ENCODE data around the gene LRMDA. TPM values are rescaled to one million over a fixed set of nuclear protein-coding genes. Genes with fewer than 3 reads are reported as not detected.

LRMDA gene
- polyA plus RNA-seq, 3 donors, result 39.8 to 59.6 (median 56.4) TPM

GRCh38 chr10:75809003-75809402 lies 377.6 kb downstream of the LRMDA start:
- H2AFZ ChIP-seq (ENCODE audit: insufficient read depth, low read depth, low read length, poor library complexity, severe bottlenecking), result no peak overlapping the region
- Mint-ChIP-seq H3K9me3 (peaks cover 0 to 2% (median 0%) of the 10 kb centered on the region in 7 donors), H3K4me3 (no peak overlapping the region), H3K27ac (peak overlapping the region in 1 of 7 donors; percentile 12), H3K36me3 (peaks cover 5 to 8% of the 10 kb centered on the region in 2 donors), H3K4me1 (peaks cover 4% of the 10 kb centered on the region), H3K27me3 (ENCODE audit: low read depth in 3 of 3) (peaks cover 0 to 3% (median 0%) of the 10 kb centered on the region in 3 donors)
- no peak overlapping the region for H3K4me2 ChIP-seq (replicated peaks; ENCODE audit: extremely low read depth, low read length, poor library complexity, severe bottlenecking)
- 100% methylated on average over 1 of the region's 3 CpGs for whole genome bisulfite sequencing (ENCODE audit: insufficient coverage)
- no peaks in the 10 kb centered on the region for H3K4me1 ChIP-seq (ENCODE audit: control insufficient read depth in 1 of 2, insufficient read depth in 2 of 2, low read length in 2 of 2)
- intact Hi-C loops (cut with micrococcal nuclease), result no loop called here
- no peak for TF ChIP-seq CTCF (IDR thresholded peaks at IDR 0.05)
- H3K4me3 ChIP-seq (replicated peaks in 1 of 3; ENCODE audit: low read depth in 2 of 3, low read length in 3 of 3), result no peak overlapping the region
- H3K27me3 ChIP-seq (ENCODE audit: control insufficient read depth in 2 of 2, insufficient read depth in 2 of 2, low read length in 2 of 2), result no peaks in the 10 kb centered on the region
- H3K36me3 ChIP-seq (replicated peaks in 1 of 2; ENCODE audit: control insufficient read depth in 1 of 2, insufficient read depth in 2 of 2, low read length in 2 of 2), result peaks cover 0 to 2% of the 10 kb centered on the region in 2 donors
- no peaks in the 10 kb centered on the region for H3K79me2 ChIP-seq (ENCODE audit: insufficient read depth, low read length)
- no peaks in the 10 kb centered on the region for H3K9me3 ChIP-seq (replicated peaks in 1 of 2; ENCODE audit: control insufficient read depth in 1 of 2, insufficient read depth in 1 of 2, low read length in 2 of 2)
- H3K27ac ChIP-seq (ENCODE audit: low read depth in 1 of 2, low read length in 2 of 2), result no peak overlapping the region
- peaks cover 4% of the 10 kb centered on the region for H4K20me1 ChIP-seq (ENCODE audit: insufficient read depth, low read length)
- no peak overlapping the region for H3K9ac ChIP-seq (ENCODE audit: insufficient read depth, low read length, poor library complexity, severe bottlenecking)
- DNase-seq, result no peak

- H3K9me3 Mint-ChIP-seq, result peaks cover 0 to 6% (median 2%) of the 10 kb centered on the region in 7 donors
- Histone ChIP-seq H3K27me3 (ENCODE audit: control insufficient read depth in 2 of 2, insufficient read depth in 2 of 2, low read length in 2 of 2) (no peaks in the 10 kb centered on the region), H4K20me1 (ENCODE audit: insufficient read depth, low read length) (no peaks in the 10 kb centered on the region), H3K27ac (ENCODE audit: low read depth in 1 of 2, low read length in 2 of 2) (no peak overlapping the region), H3K79me2 (ENCODE audit: insufficient read depth, low read length) (no peaks in the 10 kb centered on the region), H3K9ac (ENCODE audit: insufficient read depth, low read length, poor library complexity, severe bottlenecking) (no peak overlapping the region), H3K36me3 (replicated peaks in 1 of 2; ENCODE audit: control insufficient read depth in 1 of 2, insufficient read depth in 2 of 2, low read length in 2 of 2) (peaks cover 0 to 16% of the 10 kb centered on the region in 2 donors), H2AFZ (ENCODE audit: insufficient read depth, low read depth, low read length, poor library complexity, severe bottlenecking) (no peak overlapping the region), H3K4me1 (ENCODE audit: control insufficient read depth in 1 of 2, insufficient read depth in 2 of 2, low read length in 2 of 2) (no peaks in the 10 kb centered on the region), H3K9me3 (replicated peaks in 1 of 2; ENCODE audit: control insufficient read depth in 1 of 2, insufficient read depth in 1 of 2, low read length in 2 of 2) (no peaks in the 10 kb centered on the region), H3K4me3 (replicated peaks in 1 of 3; ENCODE audit: low read depth in 2 of 3, low read length in 3 of 3) (no peak overlapping the region), H3K4me2 (replicated peaks; ENCODE audit: extremely low read depth, low read length, poor library complexity, severe bottlenecking) (no peak overlapping the region)
- no peak for DNase-seq
- no peak overlapping the region for H3K4me3 Mint-ChIP-seq
- intact Hi-C loops (cut with micrococcal nuclease), result no loop called here
- peaks cover 0 to 3% (median 0%) of the 10 kb centered on the region in 3 donors for H3K27me3 Mint-ChIP-seq (ENCODE audit: low read depth in 3 of 3)
- H3K36me3 Mint-ChIP-seq, result peaks cover 12 to 18% of the 10 kb centered on the region in 2 donors
- no peak for TF ChIP-seq CTCF (IDR thresholded peaks at IDR 0.05)
- H3K27ac Mint-ChIP-seq, result no peak overlapping the region
- no peaks in the 10 kb centered on the region for H3K4me1 Mint-ChIP-seq
Observed at GRCh38 chr10:75814014-75814413, 382.6 kb downstream of the LRMDA start.

All from CD14-positive monocyte (primary cell).